Thyroid gland (tissue), 4 donors: Measurements from ENCODE around the gene SYNDIG1L.

ENCODE experiments used
- POLR2A ChIP-seq, 2 donors: fragments of 450-650 bp; IDR thresholded peaks; one replicate each; pipeline ENCODE4 v1.6.1; 2017; ENCODE audit warnings: antibody characterized with exemption in 2 of 2, mild to moderate bottlenecking in 2 of 2, moderate library complexity in 1 of 2
- TF ChIP-seq, protein P1 (sequence below), 6 experiments: fragments of 200-600 bp in 3 of 6; fragments of 450-650 bp in 3 of 6; sonication (generic) in 3 of 6; IDR thresholded peaks; one replicate each; pipeline ENCODE4 v1.5.1; 2016 to 2019; ENCODE audit warnings: antibody characterized with exemption in 6 of 6, mild to moderate bottlenecking in 2 of 6, inconsistent platforms in 1 of 6, moderate library complexity in 1 of 6

DNA sequence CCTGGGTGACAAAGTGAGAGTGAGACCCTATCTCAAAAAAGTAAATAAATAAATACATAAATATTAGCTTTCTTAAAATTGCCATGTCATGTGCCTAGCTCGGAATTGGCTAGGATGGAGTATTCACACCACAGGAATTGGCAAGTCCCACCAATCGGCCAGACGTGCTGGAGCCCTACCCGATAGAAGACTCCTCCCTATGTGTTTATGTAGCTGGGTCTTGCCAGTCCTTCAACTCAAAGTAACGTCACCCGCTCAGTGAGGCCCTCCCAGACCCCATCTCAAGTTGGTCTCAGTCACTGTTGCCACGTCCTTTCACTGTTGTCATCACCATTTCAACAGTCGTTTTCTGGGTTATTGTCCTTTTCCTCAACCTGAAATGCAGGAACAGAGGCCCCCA lies 57.6 kb downstream of the SYNDIG1L start:
- TF ChIP-seq POLR2A (IDR thresholded peaks at IDR 0.05): no peak
- TF ChIP-seq, protein P1, sequence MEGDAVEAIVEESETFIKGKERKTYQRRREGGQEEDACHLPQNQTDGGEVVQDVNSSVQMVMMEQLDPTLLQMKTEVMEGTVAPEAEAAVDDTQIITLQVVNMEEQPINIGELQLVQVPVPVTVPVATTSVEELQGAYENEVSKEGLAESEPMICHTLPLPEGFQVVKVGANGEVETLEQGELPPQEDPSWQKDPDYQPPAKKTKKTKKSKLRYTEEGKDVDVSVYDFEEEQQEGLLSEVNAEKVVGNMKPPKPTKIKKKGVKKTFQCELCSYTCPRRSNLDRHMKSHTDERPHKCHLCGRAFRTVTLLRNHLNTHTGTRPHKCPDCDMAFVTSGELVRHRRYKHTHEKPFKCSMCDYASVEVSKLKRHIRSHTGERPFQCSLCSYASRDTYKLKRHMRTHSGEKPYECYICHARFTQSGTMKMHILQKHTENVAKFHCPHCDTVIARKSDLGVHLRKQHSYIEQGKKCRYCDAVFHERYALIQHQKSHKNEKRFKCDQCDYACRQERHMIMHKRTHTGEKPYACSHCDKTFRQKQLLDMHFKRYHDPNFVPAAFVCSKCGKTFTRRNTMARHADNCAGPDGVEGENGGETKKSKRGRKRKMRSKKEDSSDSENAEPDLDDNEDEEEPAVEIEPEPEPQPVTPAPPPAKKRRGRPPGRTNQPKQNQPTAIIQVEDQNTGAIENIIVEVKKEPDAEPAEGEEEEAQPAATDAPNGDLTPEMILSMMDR (IDR thresholded peaks at IDR 0.05): no peak
